Kidney (tissue), 14 donors: ENCODE results near the gene SCAF1. TPM values are rescaled to one million over a fixed set of nuclear protein-coding genes. Genes with fewer than 3 reads are reported as not detected.
"Not testable (repeated sequence)": the region's sequence is repeated elsewhere in the genome, so short reads cannot be mapped to it uniquely, and the experiment has no call there.

Experiments
- DNase-seq, 5 donors: peaks; one replicate each; pipeline ENCODE4 v3.0.0-alpha.2; 2013 to 2020
- FAIRE-seq: peaks from 2 replicates; lab custom pipeline; 2012; peaks lifted over from hg19 to GRCh38; lab: Jason Lieb, UNC
- H3K27ac ChIP-seq, 2 donors: one replicate each; pipeline ENCODE4 v1.7.0; 2013; ENCODE audit warnings: low read depth in 2 of 2, low read length in 2 of 2, inconsistent platforms in 1 of 2
- H3K27me3 ChIP-seq: one replicate; pipeline ENCODE4 v1.7.1; 2013; ENCODE audit warnings: low read length, inconsistent platforms; ENCODE audit not compliant: control insufficient read depth, insufficient read depth
- H3K36me3 ChIP-seq, 3 donors: one replicate each; pipeline versions ENCODE4 v1.7.0 to v1.7.1; 2013; ENCODE audit warnings: low read length in 3 of 3, control low read depth in 1 of 3, inconsistent platforms in 1 of 3; ENCODE audit not compliant: insufficient read depth in 3 of 3, control insufficient read depth in 2 of 3
- H3K4me1 ChIP-seq, 3 donors: one replicate each; pipeline versions ENCODE4 v1.7.0 to v1.7.1; 2013; ENCODE audit warnings: low read length in 3 of 3, inconsistent platforms in 1 of 3, low read depth in 1 of 3; ENCODE audit not compliant: control insufficient read depth in 2 of 3, insufficient read depth in 2 of 3
- H3K4me3 ChIP-seq, 3 donors: one replicate each; pipeline versions ENCODE4 v1.7.0 to v1.8.1; 2013; ENCODE audit warnings: low read length in 3 of 3, control low read depth in 1 of 3, inconsistent platforms in 1 of 3
- H3K9ac ChIP-seq, 3 donors: one replicate each; pipeline versions ENCODE4 v1.7.0 to v1.7.1; 2013; ENCODE audit warnings: low read length in 3 of 3, control low read depth in 1 of 3, inconsistent platforms in 1 of 3
- H3K9me3 ChIP-seq, 3 donors: one replicate each; pipeline versions ENCODE4 v1.7.0 to v1.7.1; 2013; ENCODE audit warnings: low read length in 3 of 3, control low read depth in 1 of 3, inconsistent platforms in 1 of 3; ENCODE audit not compliant: control insufficient read depth in 2 of 3, insufficient read depth in 1 of 3
- intact Hi-C: fragments of 100-400 bp; cut with DNase I; formaldehyde crosslinking; loops from one replicate; pipeline ENCODE4 v1.11.1; 2022
- polyA plus RNA-seq: library from polyadenylated mRNA; stranded (reverse); fragments of 350-450 nt; fragmentation: Illumina TruSeq; extraction: RNeasy Lipid Tissue Mini Kit (QIAGEN cat#74804); gene quantifications from one replicate; pipeline ENCODE4 v1.2.3, GENCODE V29; 2014; ENCODE audit warnings: low read depth, low replicate concordance; ENCODE audit not compliant: insufficient read depth
- total RNA-seq: library from RNA; stranded (reverse); fragmentation: NEBNext Ultra II Directional; extraction: Animal tissue kit (Norgen Biotek cat#: 25700); gene quantifications from one replicate; pipeline ENCODE4 v1.2.1, GENCODE V29; 2021
- TF ChIP-seq, protein P1 (sequence below): IDR thresholded peaks from 3 replicates; pipeline ENCODE4 v1.5.1; 2012; ENCODE audit warnings: mild to moderate bottlenecking, moderate library complexity, borderline replicate concordance; ENCODE audit not compliant: insufficient read depth; ENCODE audit errors: extremely low read depth
- donor health status: control.
- donor health status: control.
- donor health status: control.
- donor health status: control.
- donor health status: control.
- donor health status: DM: yes; HTN: yes; CAD: no.
- donor health status: Normal renal cell carcinoma (clear cell type).

SCAF1 gene
- total and polyA plus RNA-seq, 2 donors from 2014 or later, result 18.1 to 69.0 TPM

DNA sequence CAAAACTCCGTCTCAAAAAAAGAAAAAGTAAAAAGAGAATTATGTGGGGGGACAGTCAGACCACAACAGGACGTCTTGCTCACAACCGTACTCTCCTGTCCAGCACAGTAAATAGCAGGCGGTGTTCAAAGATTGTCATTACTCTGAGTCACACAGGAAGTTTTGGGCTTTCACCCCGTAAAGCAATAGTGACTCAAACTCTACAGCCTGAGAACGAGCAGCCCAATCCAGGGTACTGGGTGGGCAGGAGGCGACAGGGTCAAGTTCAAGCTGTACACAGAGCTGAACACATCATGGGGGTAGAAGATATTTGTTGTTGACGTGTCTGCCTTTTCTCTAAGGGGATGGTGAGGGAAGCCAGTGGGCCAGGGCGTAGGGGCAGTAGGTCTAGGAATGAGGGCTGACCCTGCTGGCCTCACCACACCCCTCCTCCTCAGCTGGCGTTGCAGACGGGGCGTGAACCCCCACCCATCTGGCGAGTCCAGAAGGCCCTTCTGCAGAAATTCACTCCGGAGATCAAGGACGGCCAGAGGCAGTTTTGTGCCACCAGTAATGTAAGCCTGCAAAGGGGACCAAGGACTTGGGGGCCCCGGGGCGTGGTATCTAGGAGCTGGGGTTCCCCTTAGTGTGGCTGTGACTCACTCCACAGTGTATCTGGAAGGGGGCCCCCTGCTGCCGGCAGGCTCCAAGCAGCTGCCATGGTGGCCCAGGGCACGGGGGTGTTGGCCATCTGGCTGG lies 27.7 kb upstream of the SCAF1 start:
- no peak for DNase-seq
- Histone ChIP-seq H3K4me1 (no peaks in the 10 kb centered on the region), H3K4me3 (no peak overlapping the region), H3K36me3 (peaks cover 5 to 32% (median 11%) of the 10 kb centered on the region in 3 donors), H3K9ac (no peak overlapping the region), H3K27ac (no peak overlapping the region), H3K9me3 (no peaks in the 10 kb centered on the region), H3K27me3 (no peaks in the 10 kb centered on the region)
- intact Hi-C loops, result no loop called here
- TF ChIP-seq, protein P1, sequence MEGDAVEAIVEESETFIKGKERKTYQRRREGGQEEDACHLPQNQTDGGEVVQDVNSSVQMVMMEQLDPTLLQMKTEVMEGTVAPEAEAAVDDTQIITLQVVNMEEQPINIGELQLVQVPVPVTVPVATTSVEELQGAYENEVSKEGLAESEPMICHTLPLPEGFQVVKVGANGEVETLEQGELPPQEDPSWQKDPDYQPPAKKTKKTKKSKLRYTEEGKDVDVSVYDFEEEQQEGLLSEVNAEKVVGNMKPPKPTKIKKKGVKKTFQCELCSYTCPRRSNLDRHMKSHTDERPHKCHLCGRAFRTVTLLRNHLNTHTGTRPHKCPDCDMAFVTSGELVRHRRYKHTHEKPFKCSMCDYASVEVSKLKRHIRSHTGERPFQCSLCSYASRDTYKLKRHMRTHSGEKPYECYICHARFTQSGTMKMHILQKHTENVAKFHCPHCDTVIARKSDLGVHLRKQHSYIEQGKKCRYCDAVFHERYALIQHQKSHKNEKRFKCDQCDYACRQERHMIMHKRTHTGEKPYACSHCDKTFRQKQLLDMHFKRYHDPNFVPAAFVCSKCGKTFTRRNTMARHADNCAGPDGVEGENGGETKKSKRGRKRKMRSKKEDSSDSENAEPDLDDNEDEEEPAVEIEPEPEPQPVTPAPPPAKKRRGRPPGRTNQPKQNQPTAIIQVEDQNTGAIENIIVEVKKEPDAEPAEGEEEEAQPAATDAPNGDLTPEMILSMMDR, result no peak
- FAIRE-seq, result no peak

DNA sequence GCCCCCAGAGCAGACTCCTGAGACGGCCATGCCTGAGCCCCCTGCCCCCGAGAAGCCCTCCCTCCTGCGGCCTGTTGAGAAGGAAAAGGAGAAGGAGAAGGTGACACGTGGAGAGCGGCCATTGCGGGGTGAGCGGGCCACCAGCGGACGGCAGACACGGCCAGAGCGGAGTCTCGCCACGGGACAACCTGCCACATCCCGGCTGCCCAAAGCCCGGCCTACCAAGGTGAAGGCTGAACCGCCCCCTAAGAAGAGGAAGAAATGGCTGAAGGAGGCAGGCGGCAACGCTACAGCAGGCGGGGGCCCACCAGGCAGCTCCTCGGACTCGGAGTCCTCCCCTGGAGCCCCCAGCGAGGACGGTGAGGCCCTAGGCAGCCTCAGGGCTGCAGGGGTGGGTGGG lies 26.1 kb upstream of the SCAF1 start:
- H3K9me3 ChIP-seq, result no peaks in the 10 kb centered on the region
- H3K4me1 ChIP-seq, result no peaks in the 10 kb centered on the region
- intact Hi-C loops, result no loop called here
- TF ChIP-seq, protein P1, result no peak
- H3K36me3 ChIP-seq, result peaks cover 5 to 32% (median 11%) of the 10 kb centered on the region in 3 donors
- FAIRE-seq (no peak), DNase-seq (no peak)
- no peak overlapping the region for H3K27ac ChIP-seq
- H3K4me3 ChIP-seq, result no peak overlapping the region
- H3K9ac ChIP-seq, result no peak overlapping the region
- no peaks in the 10 kb centered on the region for H3K27me3 ChIP-seq

DNA sequence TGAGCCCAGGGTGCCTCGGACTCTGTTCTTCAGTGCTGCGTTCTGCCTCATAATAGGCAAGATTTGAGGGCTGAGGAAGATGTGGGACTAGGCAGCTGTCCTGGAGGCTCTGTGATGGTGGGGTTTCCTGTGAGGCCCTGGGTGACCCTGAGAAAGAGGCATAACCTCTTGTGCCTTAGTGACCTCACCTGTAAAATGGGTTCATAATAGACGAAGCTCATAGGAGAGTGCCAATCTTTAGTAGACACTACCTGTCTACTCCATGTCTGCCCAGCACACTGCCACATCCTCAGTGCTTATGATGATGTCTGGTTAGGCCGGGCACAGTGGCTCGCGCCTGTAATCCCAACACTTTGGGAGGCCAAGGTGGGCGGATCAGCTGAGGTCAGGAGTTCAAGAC lies 25.5 kb upstream of the SCAF1 start:
- H3K9me3 ChIP-seq, result no peaks in the 10 kb centered on the region
- peaks cover 5 to 35% (median 11%) of the 10 kb centered on the region in 3 donors for H3K36me3 ChIP-seq
- no peaks in the 10 kb centered on the region for H3K4me1 ChIP-seq
- no peak overlapping the region for H3K4me3 ChIP-seq
- no peak overlapping the region for H3K9ac ChIP-seq
- TF ChIP-seq, protein P1, result no peak
- intact Hi-C loops, result no loop called here
- FAIRE-seq, result no peak
- no peaks in the 10 kb centered on the region for H3K27me3 ChIP-seq
- DNase-seq, result no peak
- no peak overlapping the region for H3K27ac ChIP-seq

DNA sequence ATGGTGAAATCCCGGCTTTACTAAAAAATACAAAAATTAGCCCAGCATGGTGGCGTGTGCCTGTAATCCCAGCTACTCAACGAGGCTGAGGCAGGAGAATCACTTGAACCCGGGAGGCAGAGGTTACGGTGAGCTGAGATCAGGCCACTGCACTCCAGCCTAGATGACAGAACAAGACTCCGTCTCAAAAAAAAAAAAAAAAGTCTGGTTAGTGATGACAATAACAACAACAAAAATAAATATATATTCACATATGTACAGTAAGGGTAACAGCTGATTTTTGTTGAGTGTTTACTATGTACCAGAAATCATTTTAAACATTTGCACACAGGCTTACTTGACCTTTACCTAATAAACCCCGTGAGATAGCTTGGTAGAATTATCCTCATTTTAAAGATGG lies 25.1 kb upstream of the SCAF1 start:
- intact Hi-C loops, result no loop called here
- no peaks in the 10 kb centered on the region for H3K4me1 ChIP-seq
- no peak for DNase-seq
- no peaks in the 10 kb centered on the region for H3K27me3 ChIP-seq
- no peak overlapping the region for H3K4me3 ChIP-seq
- FAIRE-seq, result no peak
- H3K9me3 ChIP-seq, result no peaks in the 10 kb centered on the region
- TF ChIP-seq, protein P1, result no peak
- H3K27ac ChIP-seq, result no peak overlapping the region
- H3K36me3 ChIP-seq, result peaks cover 5 to 39% (median 11%) of the 10 kb centered on the region in 3 donors
- no peak overlapping the region for H3K9ac ChIP-seq

DNA sequence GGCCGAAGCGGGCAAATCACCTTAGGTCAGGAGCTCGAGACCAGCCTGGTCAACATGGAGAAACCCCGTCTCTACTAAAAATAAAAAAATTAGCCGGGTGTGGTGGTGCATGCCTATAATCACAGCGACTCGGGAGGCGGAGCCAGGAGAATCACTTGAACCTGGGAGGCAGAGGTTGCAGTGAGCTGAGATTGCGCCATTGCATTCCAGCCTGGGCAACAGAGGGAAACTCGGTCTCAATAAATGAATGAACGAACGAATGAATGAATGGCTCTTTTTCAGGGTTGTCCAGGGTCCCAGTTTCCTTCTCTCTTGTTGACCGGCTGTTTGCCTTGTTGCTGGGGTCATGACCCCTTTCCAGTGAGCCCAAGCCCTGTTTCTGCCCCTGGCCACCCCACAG lies 24.1 kb upstream of the SCAF1 start:
- H3K27me3 ChIP-seq, FAIRE-seq, DNase-seq, H3K9me3 ChIP-seq, H3K4me1 ChIP-seq, intact Hi-C loops, H3K9ac ChIP-seq, H3K27ac ChIP-seq, H3K4me3 ChIP-seq: not testable (repeated sequence)
- H3K36me3 ChIP-seq, result peaks cover 5 to 40% (median 11%) of the 10 kb centered on the region in 3 donors
